Adrenal gland (tissue), 12 donors: Measurements from ENCODE around the gene ACSS2. TPM values are rescaled to one million over a fixed set of nuclear protein-coding genes. Genes with fewer than 3 reads are reported as not detected.

ENCODE experiments used
- DNase-seq, 7 donors: peaks; one replicate each; pipeline ENCODE4 v3.0.0-alpha.2; 2019 to 2020
- H3K27ac ChIP-seq, 5 donors: fragments of 200-600 bp; sonication (generic) in 4 of 5; 1 replicate in 3 of 5; 2 replicates in 2 of 5; pipeline versions ENCODE4 v1.5.1 to v1.8.0; 2016 to 2020; ENCODE audit warnings: mild to moderate bottlenecking in 1 of 5
- H3K27me3 ChIP-seq: fragments of 200-600 bp; 2 replicates; pipeline ENCODE4 v1.8.0; 2021
- H3K36me3 ChIP-seq, 2 donors: fragments of 200-600 bp; replicated peaks in 1 of 2; 1 replicate in 1 of 2; 2 replicates in 1 of 2; pipeline versions ENCODE4 v1.5.1 to v1.8.0; 2018 to 2022
- H3K4me1 ChIP-seq, 2 donors: fragments of 200-600 bp; replicated peaks in 1 of 2; 1 replicate in 1 of 2; 2 replicates in 1 of 2; pipeline versions ENCODE4 v1.5.1 to v1.8.0; 2018 to 2021
- H3K4me3 ChIP-seq, 4 donors: fragments of 200-600 bp; sonication (generic) in 3 of 4; one replicate each; pipeline ENCODE4 v1.5.1; 2016 to 2018
- H3K9me3 ChIP-seq, 3 donors: fragments of 200-600 bp; sonication (generic) in 1 of 3; replicated peaks in 1 of 3; 1 replicate in 2 of 3; 2 replicates in 1 of 3; pipeline versions ENCODE4 v1.5.1 to v1.8.0; 2016 to 2021
- POLR2A ChIP-seq, 2 donors: fragments of 450-650 bp; IDR thresholded peaks; one replicate each; pipeline ENCODE4 v1.6.1; 2017; ENCODE audit warnings: antibody characterized with exemption in 2 of 2, mild to moderate bottlenecking in 2 of 2, moderate library complexity in 1 of 2
- WGBS, 4 donors: extraction: QIAGEN DNeasy Blood & Tissue Kit in 2 of 4; methylation state at CpG; one replicate each; pipeline versions ENCODE4 v1.1.5 to v1.1.7; 2013 to 2017; 5-methylcytosine and 5-hydroxymethylcytosine counted together
- intact Hi-C, 2 donors: fragments of 100-400 bp; cut with DNase I; formaldehyde crosslinking; loops; one replicate each; pipeline versions ENCODE4 v1.14.1 to v1.15.0; 2022 to 2023
- polyA plus RNA-seq, 3 donors: library from polyadenylated mRNA; stranded (reverse); fragments of 200-250 nt in 2 of 3; fragments of 350-450 nt in 1 of 3; fragmentation: Illumina TruSeq in 1 of 3; extraction: RNeasy Lipid Tissue Mini Kit (QIAGEN cat#74804) in 1 of 3; gene quantifications; one replicate each; pipeline ENCODE4 v1.2.3, GENCODE V29; 2013 to 2014
- total RNA-seq, 9 donors: library from RNA; depleted of rRNA in 4 of 9; stranded (reverse); fragments of >200 nt in 4 of 9; fragments of 120-200 nt in 1 of 9; fragmentation: NEBNext Ultra II Directional in 1 of 9; extraction: Animal tissue kit (Norgen Biotek cat#: 25700) in 1 of 9; gene quantifications; one replicate each; pipeline versions ENCODE4 v1.1.0 to v1.2.4, GENCODE V29; 2013 to 2023
- TF ChIP-seq, protein P1 (sequence below), 6 experiments: fragments of 450-650 bp in 4 of 6; fragments of 200-600 bp in 2 of 6; sonication (generic) in 1 of 6; IDR thresholded peaks; 1 replicate in 5 of 6; 2 replicates in 1 of 6; pipeline versions ENCODE4 v1.5.1 to v1.8.0; 2016 to 2021; ENCODE audit warnings: antibody characterized with exemption in 6 of 6, mild to moderate bottlenecking in 2 of 6, moderate library complexity in 1 of 6
- donor health status: healthy with polysubstance abuse.
- donor health status: Bipolar disorder and iron deficiency.
- donor health status: DM: yes; HTN: yes; CAD: no.
- donor health status: DM: no; HTN: no; CAD: no.
- donor health status: DM: no; HTN: no; CAD: no.
- donor health status: DM: yes; HTN: yes; CAD: no.

The ACSS2 gene
- total and polyA plus RNA-seq, 12 donors = 81.4 to 386 (median 153) TPM

DNA sequence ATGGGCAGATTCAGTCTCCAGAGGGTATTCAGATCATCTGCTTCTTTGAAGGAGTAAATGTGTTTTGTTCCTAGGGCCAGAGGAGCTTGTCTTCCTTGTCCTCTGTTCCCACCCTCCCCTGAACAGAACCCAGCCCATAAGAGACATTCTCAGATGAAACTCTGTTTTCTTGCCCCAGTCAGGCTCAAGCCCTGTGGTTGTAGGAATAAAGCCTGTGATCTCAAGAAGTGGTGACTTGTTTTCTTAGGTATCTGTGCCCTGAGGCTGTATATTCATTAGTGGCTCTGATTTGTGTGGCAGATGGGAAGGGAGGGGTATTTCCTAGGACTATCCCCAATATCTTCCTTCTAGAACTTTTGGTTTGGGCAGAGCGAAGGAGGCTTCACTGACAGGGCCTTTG, 51.3 kb downstream of the ACSS2 start:
- Histone ChIP-seq H3K27me3 (no peaks in the 10 kb centered on the region), H3K4me3 (no peak overlapping the region), H3K36me3 (peaks cover 0 to 60% of the 10 kb centered on the region in 2 donors), H3K9me3 (no peaks in the 10 kb centered on the region), H3K4me1 (peaks cover 6 to 7% of the 10 kb centered on the region in 2 donors), H3K27ac (no peak overlapping the region)
- DNase-seq = no peak
- TF ChIP-seq POLR2A (IDR thresholded peaks at IDR 0.05) = no peak
- TF ChIP-seq, protein P1, sequence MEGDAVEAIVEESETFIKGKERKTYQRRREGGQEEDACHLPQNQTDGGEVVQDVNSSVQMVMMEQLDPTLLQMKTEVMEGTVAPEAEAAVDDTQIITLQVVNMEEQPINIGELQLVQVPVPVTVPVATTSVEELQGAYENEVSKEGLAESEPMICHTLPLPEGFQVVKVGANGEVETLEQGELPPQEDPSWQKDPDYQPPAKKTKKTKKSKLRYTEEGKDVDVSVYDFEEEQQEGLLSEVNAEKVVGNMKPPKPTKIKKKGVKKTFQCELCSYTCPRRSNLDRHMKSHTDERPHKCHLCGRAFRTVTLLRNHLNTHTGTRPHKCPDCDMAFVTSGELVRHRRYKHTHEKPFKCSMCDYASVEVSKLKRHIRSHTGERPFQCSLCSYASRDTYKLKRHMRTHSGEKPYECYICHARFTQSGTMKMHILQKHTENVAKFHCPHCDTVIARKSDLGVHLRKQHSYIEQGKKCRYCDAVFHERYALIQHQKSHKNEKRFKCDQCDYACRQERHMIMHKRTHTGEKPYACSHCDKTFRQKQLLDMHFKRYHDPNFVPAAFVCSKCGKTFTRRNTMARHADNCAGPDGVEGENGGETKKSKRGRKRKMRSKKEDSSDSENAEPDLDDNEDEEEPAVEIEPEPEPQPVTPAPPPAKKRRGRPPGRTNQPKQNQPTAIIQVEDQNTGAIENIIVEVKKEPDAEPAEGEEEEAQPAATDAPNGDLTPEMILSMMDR (IDR thresholded peaks at IDR 0.05) = no peak
- WGBS, 4 donors = 92 to 100% (median 94%) methylated on average over 1 of the region's 1 CpG
- intact Hi-C loops = no loop called here

GRCh38 chr20:34928411-34928810, 52.0 kb downstream of the ACSS2 start:
- intact Hi-C loops = no loop called here
- WGBS, 4 donors = 91 to 95% (median 93%) methylated on average over 2 of the region's 2 CpGs
- no peak for DNase-seq
- TF ChIP-seq POLR2A (IDR thresholded peaks at IDR 0.05) = no peak
- TF ChIP-seq, protein P1 (IDR thresholded peaks at IDR 0.05) = no peak
- no peak overlapping the region for H3K4me3 ChIP-seq
- H3K9me3 ChIP-seq = no peaks in the 10 kb centered on the region
- H3K4me1 ChIP-seq = peaks cover 0 to under 1% of the 10 kb centered on the region in 2 donors
- peaks cover 0 to 60% of the 10 kb centered on the region in 2 donors for H3K36me3 ChIP-seq
- H3K27ac ChIP-seq = no peak overlapping the region
- no peaks in the 10 kb centered on the region for H3K27me3 ChIP-seq

GRCh38 chr20:34931771-34932170, 55.4 kb downstream of the ACSS2 start:
- TF ChIP-seq, protein P1 (IDR thresholded peaks at IDR 0.05) = no peak
- no peak for TF ChIP-seq POLR2A (IDR thresholded peaks at IDR 0.05)
- Histone ChIP-seq H3K4me1 (no peaks in the 10 kb centered on the region), H3K36me3 (peaks cover 0 to 38% of the 10 kb centered on the region in 2 donors), H3K4me3 (no peak overlapping the region), H3K9me3 (no peaks in the 10 kb centered on the region), H3K27ac (no peak overlapping the region), H3K27me3 (no peaks in the 10 kb centered on the region)
- intact Hi-C loops = no loop called here
- no peak for DNase-seq
- WGBS, 4 donors = 80 to 97% (median 94%) methylated on average over 2 to 7 of the region's 7 CpGs

DNA sequence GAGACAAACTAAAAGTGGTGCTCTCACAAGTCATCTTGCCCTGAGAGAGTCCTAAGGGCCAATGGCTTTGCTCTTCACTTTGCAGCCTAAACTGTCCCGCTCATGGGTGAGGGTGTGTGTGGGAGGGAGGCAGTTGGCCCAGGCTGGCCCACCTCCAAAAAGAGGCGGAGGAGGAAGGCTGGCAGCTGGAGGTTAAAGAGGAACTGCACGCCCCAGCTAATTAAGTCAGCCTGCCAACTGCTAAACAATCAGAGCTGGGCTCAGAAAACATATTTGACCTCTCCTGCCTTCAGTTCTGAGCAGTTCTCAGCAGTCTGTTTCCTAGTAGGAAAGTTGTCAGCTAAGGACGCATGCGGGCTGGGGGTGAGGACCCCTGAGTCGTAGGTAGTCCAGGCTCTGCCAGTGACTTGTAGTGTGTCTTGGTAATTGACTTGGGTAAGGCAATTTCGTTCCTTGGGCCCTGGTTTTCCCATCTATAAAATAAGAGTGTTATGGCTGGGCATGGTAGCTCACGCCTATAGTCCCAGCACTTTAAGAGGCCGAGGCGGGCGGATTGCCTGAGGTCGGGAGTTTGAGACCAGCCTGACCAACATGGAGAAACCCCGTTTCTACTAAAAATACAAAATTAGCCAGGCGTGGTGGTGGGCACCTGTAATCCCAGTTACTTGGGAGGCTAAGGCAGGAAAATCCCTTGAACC, 62.2 kb downstream of the ACSS2 start:
- no peak for TF ChIP-seq POLR2A (IDR thresholded peaks at IDR 0.05)
- TF ChIP-seq, protein P1 (IDR thresholded peaks at IDR 0.05) = no peak
- intact Hi-C loops = no loop called here
- Histone ChIP-seq H3K4me3 (no peak overlapping the region), H3K9me3 (no peaks in the 10 kb centered on the region), H3K27me3 (no peaks in the 10 kb centered on the region), H3K27ac (peak overlapping the region in 1 of 5 donors; percentile 43), H3K36me3 (peaks cover 0 to 39% of the 10 kb centered on the region in 2 donors), H3K4me1 (peaks cover 0 to 6% of the 10 kb centered on the region in 2 donors)
- WGBS, 4 donors = 77 to 83% (median 83%) methylated on average over 14 of the region's 14 CpGs
- peak in 5 of 7 donors; percentile 37 to 63 (median 45) for DNase-seq
